Measurements from ENCODE around the gene TRPM2.

TRPM2 gene

DNA sequence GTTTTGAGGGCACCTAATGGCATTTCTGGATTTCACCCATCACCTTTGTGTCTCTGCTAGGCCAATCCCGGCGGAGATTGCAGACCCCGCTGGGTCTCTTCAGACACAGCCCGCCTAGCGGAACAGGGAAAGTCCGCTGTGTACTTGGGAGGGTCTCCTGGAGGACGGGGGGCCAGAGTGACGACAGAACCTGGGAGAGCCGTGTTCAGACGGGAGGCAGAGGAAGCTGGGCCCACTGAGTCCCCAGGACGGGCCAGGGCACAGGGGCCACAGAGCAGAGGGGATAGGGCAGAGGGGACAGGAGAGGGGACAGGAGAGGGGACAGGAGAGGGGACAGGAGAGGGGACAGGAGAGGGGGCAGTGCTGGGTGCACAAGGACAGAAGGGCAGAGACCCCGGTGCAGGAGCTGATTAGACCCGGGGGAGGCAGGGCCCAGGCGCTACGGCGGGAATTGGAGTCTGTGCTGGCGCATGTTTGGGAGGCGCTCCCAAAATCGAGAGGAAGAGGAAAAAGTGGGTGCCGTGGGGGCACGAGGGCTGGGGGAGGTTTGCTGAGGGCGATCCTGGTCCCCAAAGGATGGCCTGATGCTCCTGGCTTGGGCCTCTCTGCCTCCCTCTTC, 12.7 kb downstream of the TRPM2 start:
- TF ChIP-seq, protein P1, sequence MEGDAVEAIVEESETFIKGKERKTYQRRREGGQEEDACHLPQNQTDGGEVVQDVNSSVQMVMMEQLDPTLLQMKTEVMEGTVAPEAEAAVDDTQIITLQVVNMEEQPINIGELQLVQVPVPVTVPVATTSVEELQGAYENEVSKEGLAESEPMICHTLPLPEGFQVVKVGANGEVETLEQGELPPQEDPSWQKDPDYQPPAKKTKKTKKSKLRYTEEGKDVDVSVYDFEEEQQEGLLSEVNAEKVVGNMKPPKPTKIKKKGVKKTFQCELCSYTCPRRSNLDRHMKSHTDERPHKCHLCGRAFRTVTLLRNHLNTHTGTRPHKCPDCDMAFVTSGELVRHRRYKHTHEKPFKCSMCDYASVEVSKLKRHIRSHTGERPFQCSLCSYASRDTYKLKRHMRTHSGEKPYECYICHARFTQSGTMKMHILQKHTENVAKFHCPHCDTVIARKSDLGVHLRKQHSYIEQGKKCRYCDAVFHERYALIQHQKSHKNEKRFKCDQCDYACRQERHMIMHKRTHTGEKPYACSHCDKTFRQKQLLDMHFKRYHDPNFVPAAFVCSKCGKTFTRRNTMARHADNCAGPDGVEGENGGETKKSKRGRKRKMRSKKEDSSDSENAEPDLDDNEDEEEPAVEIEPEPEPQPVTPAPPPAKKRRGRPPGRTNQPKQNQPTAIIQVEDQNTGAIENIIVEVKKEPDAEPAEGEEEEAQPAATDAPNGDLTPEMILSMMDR (IDR thresholded peaks at IDR 0.05; ENCODE audit: low read depth, low read length) = no peak
- H3K4me3 ChIP-seq (ENCODE audit: low read depth, low read length) = no peak overlapping the region

DNA sequence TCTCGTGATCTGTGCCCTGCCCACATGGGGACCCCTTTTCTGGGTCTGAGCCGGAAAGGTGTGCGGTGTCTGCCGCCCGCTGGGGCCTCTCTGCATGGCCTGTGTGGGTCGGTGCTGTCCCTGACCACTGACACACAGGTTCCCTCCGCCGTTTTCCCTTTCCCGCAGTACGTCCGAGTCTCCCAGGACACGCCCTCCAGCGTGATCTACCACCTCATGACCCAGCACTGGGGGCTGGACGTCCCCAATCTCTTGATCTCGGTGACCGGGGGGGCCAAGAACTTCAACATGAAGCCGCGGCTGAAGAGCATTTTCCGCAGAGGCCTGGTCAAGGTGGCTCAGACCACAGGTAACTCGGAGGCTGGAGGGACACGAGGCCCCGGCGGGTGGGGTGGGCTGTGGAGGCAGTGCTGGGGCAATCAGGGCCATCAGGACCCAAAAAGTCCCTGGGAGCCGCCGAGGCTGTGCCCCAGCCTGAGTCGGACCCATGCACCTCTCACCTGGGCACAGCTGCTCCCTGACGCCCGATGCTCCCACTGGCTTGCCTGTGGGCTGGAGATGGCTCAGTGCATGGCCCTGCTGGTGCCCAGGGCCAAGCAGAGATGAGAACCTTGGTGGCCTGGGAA, 13.3 kb downstream of the TRPM2 start:
- H3K4me3 ChIP-seq (ENCODE audit: low read depth, low read length) = no peak overlapping the region
- TF ChIP-seq, protein P1 (IDR thresholded peaks at IDR 0.05; ENCODE audit: low read depth, low read length) = no peak

DNA sequence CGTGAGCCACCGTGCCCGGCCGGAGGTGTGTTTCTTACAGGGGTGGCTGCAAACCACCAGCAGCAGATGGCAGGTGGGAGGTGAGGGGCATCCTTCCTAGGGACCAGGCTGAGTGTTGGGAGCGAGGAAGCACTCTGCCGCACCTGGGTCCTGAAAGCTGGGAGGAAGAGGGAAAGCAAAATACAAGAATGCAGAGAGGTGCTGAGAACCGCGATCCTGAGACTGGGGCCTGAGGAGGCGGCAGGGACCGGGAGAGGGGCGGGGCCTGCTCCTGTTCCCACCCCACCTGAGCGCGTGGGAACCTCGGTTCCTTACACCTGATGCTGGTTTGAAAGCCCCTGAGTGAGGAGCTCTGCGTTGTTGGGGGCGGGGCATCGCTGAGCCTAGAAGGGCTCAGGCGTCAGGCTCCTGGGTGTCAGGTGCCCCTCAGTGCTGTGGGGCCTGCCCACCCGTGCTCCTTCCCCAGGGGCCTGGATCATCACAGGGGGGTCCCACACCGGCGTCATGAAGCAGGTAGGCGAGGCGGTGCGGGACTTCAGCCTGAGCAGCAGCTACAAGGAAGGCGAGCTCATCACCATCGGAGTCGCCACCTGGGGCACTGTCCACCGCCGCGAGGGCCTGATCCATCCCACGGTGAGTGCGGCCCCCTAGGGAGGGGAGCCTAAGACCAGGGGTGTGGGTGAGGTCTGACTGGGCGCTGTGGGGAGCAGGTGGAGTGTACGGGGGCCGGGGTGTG, 15.5 kb downstream of the TRPM2 start:
- no peak overlapping the region for H3K4me3 ChIP-seq (ENCODE audit: low read depth, low read length)
- TF ChIP-seq, protein P1 (IDR thresholded peaks at IDR 0.05; ENCODE audit: low read depth, low read length) = no peak

DNA sequence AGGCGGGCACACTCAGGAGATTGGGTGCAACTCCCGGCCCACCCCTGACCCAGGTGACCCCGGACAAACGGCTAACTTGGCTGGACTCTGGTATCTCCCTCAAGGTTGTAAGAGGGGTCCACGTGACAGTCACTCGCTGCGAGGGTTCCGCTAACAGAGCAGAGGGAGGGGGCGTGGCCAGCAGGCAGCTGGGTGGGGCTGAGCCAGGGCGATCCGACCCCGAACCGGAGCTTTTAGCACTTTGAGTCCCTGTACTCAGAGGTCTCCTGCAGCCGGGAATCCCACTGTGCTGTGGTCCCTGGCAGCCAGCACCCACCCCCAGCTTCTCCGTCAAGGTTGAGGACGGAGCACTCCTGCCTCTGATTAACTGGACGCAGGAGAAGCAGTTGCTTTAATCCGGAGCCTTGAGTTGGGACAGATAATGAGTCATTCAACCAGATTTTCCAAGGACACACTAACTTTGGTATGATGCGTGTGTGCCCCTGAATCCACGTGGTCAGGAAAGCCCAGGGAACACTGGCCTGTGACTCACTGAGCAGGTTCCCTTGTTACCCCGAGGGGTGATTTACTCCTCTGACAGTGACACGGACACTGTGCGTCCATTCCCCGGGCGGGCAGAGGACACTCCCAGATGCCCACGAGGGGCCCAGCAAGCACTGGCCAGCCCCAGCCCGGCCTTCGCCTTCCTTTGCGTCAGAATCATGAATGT, 16.8 kb downstream of the TRPM2 start:
- TF ChIP-seq, protein P1 (IDR thresholded peaks at IDR 0.05; ENCODE audit: low read depth, low read length) = no peak
- H3K4me3 ChIP-seq (ENCODE audit: low read depth, low read length) = no peak overlapping the region

DNA sequence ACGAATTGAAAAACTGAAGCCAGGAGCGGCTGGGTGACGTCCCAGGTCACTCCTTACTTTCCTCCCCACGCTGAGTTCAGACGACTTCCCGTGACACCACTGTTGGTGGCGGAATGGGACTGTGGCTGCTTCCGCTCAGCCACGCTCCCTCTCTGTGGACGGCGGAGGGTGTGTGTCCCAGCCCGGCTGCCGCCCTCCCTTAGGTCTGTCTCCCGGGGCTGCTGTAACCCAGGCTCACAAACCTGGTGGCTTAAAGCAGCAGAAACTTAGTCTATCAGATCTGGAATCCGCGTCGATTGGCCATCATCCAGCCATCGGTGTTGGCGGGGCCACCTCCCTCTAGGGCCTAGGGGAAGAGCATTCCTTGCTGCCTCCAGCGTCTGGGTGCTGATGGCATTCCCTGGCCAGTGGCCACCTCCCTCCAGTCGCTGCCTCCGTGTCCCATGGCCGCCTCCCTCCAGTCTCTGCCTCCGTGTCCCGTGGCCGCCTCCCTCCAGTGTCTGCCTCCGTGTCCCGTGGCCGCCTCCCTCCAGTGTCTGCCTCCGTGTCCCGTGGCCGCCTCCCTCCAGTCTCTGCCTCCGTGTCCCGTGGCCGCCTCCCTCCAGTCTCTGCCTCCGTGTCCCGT, 17.5 kb downstream of the TRPM2 start:
- no peak overlapping the region for H3K4me3 ChIP-seq (ENCODE audit: low read depth, low read length)

DNA sequence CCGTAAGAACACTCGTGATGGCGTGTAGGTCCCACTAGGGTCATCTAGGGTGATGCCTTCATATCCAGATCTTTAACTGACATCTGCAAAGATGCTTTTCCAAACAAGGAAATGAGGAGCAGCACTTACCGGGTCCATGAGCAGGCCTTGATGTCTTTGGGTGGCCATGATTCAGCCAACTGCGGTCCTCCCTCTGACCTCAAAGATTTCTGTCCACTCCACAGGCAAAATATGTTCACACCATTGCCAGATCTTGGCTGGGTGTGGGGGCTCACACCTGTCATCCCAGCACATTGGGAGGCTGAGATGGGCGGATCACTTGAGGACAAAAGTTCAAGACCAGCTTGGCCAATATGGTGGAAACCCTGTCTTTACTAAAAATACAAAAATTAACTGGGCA, 18.2 kb downstream of the TRPM2 start:
- no peak overlapping the region for H3K4me3 ChIP-seq (ENCODE audit: low read depth, low read length)
- TF ChIP-seq, protein P1 (IDR thresholded peaks at IDR 0.05; ENCODE audit: low read depth, low read length) = no peak

More for the DNA sequence above, 17.5 kb downstream of the TRPM2 start:
- TF ChIP-seq, protein P1 (IDR thresholded peaks at IDR 0.05; ENCODE audit: low read depth, low read length) = no peak

Measured in WI38 (cell line).